Suprapubic skin (tissue), 4 donors: ENCODE measurements around the gene KCNMB1. TPM values are rescaled to one million over a fixed set of nuclear protein-coding genes. Genes with fewer than 3 reads are reported as not detected.

Source experiments
- DNase-seq, 2 donors: peaks; one replicate each; pipeline ENCODE4 v3.0.0-alpha.2; 2019; ENCODE audit warnings: low spot score in 2 of 2
- H3K27ac ChIP-seq: fragments of 200-600 bp; sonication (generic); one replicate; pipeline ENCODE4 v1.5.1; 2019
- H3K27me3 ChIP-seq: fragments of 200-600 bp; sonication (generic); one replicate; pipeline ENCODE4 v1.5.1; 2019
- H3K36me3 ChIP-seq: fragments of 200-600 bp; sonication (generic); one replicate; pipeline ENCODE4 v1.5.1; 2019
- H3K4me1 ChIP-seq: fragments of 200-600 bp; sonication (generic); one replicate; pipeline ENCODE4 v1.5.1; 2019
- H3K4me3 ChIP-seq: fragments of 200-600 bp; sonication (generic); one replicate; pipeline ENCODE4 v1.5.1; 2019; ENCODE audit warnings: mild to moderate bottlenecking
- H3K9me3 ChIP-seq: fragments of 200-600 bp; sonication (generic); one replicate; pipeline ENCODE4 v1.5.1; 2019
- CTCF ChIP-seq, 2 donors: fragments of 200-600 bp in 1 of 2; fragments of 450-650 bp in 1 of 2; sonication (generic) in 1 of 2; IDR thresholded peaks; one replicate each; pipeline ENCODE4 v1.5.1; 2016 to 2019; ENCODE audit warnings: antibody characterized with exemption in 2 of 2, mild to moderate bottlenecking in 1 of 2, moderate library complexity in 1 of 2
- EP300 ChIP-seq: sonication (generic); formaldehyde crosslinking; IDR thresholded peaks from one replicate; pipeline ENCODE4 v1.6.1; 2017; ENCODE audit warnings: antibody characterized with exemption
- POLR2A ChIP-seq, 2 donors: fragments of 450-650 bp; IDR thresholded peaks; one replicate each; pipeline ENCODE4 v1.6.1; 2017; ENCODE audit warnings: antibody characterized with exemption in 2 of 2, mild to moderate bottlenecking in 2 of 2, moderate library complexity in 2 of 2
- POLR2AphosphoS5 ChIP-seq, 3 donors: sonication (generic); formaldehyde crosslinking; IDR thresholded peaks; one replicate each; pipeline ENCODE4 v1.6.1; 2017; ENCODE audit warnings: antibody characterized with exemption in 3 of 3
- WGBS: methylation state at CpG from one replicate; pipeline ENCODE4 v1.1.5; 2018; 5-methylcytosine and 5-hydroxymethylcytosine counted together
- total RNA-seq, 4 donors: library from RNA; depleted of rRNA; stranded (reverse); fragments of >200 nt; gene quantifications; one replicate each; pipeline ENCODE4 v1.1.0, GENCODE V29; 2016

Gene KCNMB1
- total RNA-seq, 4 donors from 2014 or later, result 1.3 to 3.7 (median 1.9) TPM

- Histone ChIP-seq H3K27ac (no peak overlapping the region), H3K27me3 (no peaks in the 10 kb centered on the region), H3K4me1 (peaks cover 9% of the 10 kb centered on the region), H3K9me3 (no peaks in the 10 kb centered on the region), H3K36me3 (no peaks in the 10 kb centered on the region), H3K4me3 (no peak overlapping the region)
- WGBS, result 77% methylated on average over 4 of the region's 4 CpGs
- DNase-seq, result no peak
- TF ChIP-seq EP300 (no peak), CTCF (IDR thresholded peaks at IDR 0.05) (no peak), POLR2A (IDR thresholded peaks at IDR 0.05) (no peak), POLR2AphosphoS5 (IDR thresholded peaks at IDR 0.05) (no peak)
Observed at GRCh38 chr5:170416526-170416925, 27.4 kb upstream of the KCNMB1 start.

GRCh38 chr5:170414786-170415185 is 25.6 kb upstream of the KCNMB1 start:
- TF ChIP-seq EP300 (no peak), POLR2AphosphoS5 (IDR thresholded peaks at IDR 0.05) (no peak), CTCF (IDR thresholded peaks at IDR 0.05) (no peak), POLR2A (IDR thresholded peaks at IDR 0.05) (no peak)
- no peaks in the 10 kb centered on the region for H3K9me3 ChIP-seq
- no peak for DNase-seq
- no peaks in the 10 kb centered on the region for H3K27me3 ChIP-seq
- WGBS, result 90% methylated on average over 6 of the region's 6 CpGs
- H3K4me1 ChIP-seq, result no peaks in the 10 kb centered on the region
- H3K4me3 ChIP-seq, result no peak overlapping the region
- no peak overlapping the region for H3K27ac ChIP-seq
- H3K36me3 ChIP-seq, result no peaks in the 10 kb centered on the region

DNA sequence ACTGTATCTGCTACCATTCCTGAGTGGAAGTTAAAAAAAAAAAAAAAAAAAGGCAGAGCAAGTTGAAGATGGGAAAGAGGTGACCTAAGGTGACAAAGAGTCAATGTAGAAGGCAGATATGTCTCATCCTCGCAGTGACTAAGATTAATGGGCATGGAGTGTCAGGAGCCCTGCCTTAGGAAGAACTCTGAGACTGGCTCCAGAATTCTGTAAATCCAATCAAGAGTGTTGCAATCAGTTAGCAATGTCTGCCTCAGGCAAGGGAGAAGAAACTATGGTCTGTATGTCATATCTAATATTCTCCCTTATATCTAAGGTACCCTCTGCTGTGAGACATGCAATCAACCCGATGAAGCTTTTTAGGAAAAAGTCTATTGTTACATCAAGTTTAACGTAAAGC is 24.7 kb upstream of the KCNMB1 start:
- H3K27me3 ChIP-seq, result no peaks in the 10 kb centered on the region
- no peak for TF ChIP-seq EP300
- no peak for TF ChIP-seq CTCF (IDR thresholded peaks at IDR 0.05)
- TF ChIP-seq POLR2A (IDR thresholded peaks at IDR 0.05), result no peak
- no peak for TF ChIP-seq POLR2AphosphoS5 (IDR thresholded peaks at IDR 0.05)
- H3K27ac ChIP-seq, result no peak overlapping the region
- no peak for DNase-seq
- H3K9me3 ChIP-seq, result no peaks in the 10 kb centered on the region
- H3K36me3 ChIP-seq, result no peaks in the 10 kb centered on the region
- H3K4me1 ChIP-seq, result no peaks in the 10 kb centered on the region
- WGBS, result 82% methylated on average over 3 of the region's 3 CpGs
- no peak overlapping the region for H3K4me3 ChIP-seq

DNA sequence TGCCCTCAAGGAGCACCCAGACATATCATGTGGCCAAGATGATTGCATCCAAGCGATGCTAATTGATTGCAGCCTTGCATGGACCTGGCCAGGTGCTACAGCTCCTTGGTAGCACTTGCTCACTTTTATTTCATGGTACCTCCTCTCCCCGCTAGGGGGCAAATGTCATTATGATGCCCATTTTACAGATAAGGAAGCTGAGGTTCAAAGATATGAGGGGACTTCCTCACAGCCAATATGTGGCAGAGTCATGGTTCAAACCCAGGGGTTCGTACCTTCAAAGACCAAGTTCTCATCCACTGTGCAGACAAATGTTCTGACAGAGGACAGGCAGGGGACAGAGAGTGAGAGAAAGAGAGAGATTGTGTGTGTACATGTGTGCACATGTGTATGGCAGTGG is 21.9 kb upstream of the KCNMB1 start:
- Histone ChIP-seq H3K27me3 (no peaks in the 10 kb centered on the region), H3K27ac (no peak overlapping the region), H3K4me1 (no peaks in the 10 kb centered on the region), H3K4me3 (no peak overlapping the region), H3K36me3 (no peaks in the 10 kb centered on the region), H3K9me3 (no peaks in the 10 kb centered on the region)
- TF ChIP-seq POLR2A (IDR thresholded peaks at IDR 0.05) (no peak), EP300 (no peak), POLR2AphosphoS5 (IDR thresholded peaks at IDR 0.05) (no peak), CTCF (IDR thresholded peaks at IDR 0.05) (no peak)
- WGBS, result 86% methylated on average over 3 of the region's 3 CpGs
- DNase-seq, result no peak

DNA sequence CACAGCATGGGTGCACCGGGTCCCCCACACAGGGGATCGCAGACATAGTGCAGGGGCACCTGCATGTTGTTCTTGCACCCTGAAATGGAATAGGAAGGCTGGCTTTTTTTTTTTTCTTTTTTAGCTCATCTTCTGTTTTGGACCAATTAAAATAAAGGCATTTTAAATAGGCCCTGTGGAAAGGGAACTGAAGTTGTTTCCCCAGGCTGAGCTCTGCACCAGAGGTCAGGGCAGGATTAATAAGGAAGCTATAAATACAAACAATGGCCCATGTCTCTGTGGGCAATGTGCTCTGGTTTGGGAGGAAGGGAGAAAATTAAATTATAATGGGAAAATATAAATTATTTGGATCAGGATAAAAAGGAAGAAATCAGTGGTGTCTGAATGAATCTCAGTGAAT is 21.2 kb upstream of the KCNMB1 start:
- H3K36me3 ChIP-seq, result no peaks in the 10 kb centered on the region
- no peak for DNase-seq
- H3K27me3 ChIP-seq, result no peaks in the 10 kb centered on the region
- WGBS, result 91% methylated on average over 2 of the region's 2 CpGs
- H3K9me3 ChIP-seq, result no peaks in the 10 kb centered on the region
- no peak for TF ChIP-seq POLR2AphosphoS5 (IDR thresholded peaks at IDR 0.05)
- no peak for TF ChIP-seq POLR2A (IDR thresholded peaks at IDR 0.05)
- TF ChIP-seq EP300, result no peak
- TF ChIP-seq CTCF (IDR thresholded peaks at IDR 0.05), result no peak
- no peaks in the 10 kb centered on the region for H3K4me1 ChIP-seq
- no peak overlapping the region for H3K4me3 ChIP-seq
- no peak overlapping the region for H3K27ac ChIP-seq
